NCI-H146 treated with DMSO at 0.1 percent for 48 hours (cell line): ENCODE data around the gene LDLRAD4.

Experiments used
- DNase-seq: peaks from one replicate; lab custom pipeline; 2025; ENCODE audit not compliant: unreplicated experiment; lab: John Stamatoyannopoulos, UW

LDLRAD4 gene

GRCh38 chr18:13201292-13201691 lies 17.3 kb upstream of the LDLRAD4 start:
- DNase-seq: no peak

- no peak for DNase-seq
Measured at GRCh38 chr18:13202571-13202970, 16.0 kb upstream of the LDLRAD4 start.

GRCh38 chr18:13206301-13206700 lies 12.3 kb upstream of the LDLRAD4 start:
- DNase-seq: no peak

- no peak for DNase-seq
Measured at GRCh38 chr18:13207294-13207693, 11.3 kb upstream of the LDLRAD4 start.

GRCh38 chr18:13211534-13211933 lies 7.0 kb upstream of the LDLRAD4 start:
- no peak for DNase-seq

- DNase-seq: no peak
Measured at GRCh38 chr18:13213036-13213795, 5.3 kb upstream of the LDLRAD4 start.

GRCh38 chr18:13214609-13215008 lies 4.0 kb upstream of the LDLRAD4 start:
- no peak for DNase-seq

GRCh38 chr18:13216092-13216582 lies 2.4 kb upstream of the LDLRAD4 start:
- peak; percentile 29 for DNase-seq

- DNase-seq: no peak
Measured at GRCh38 chr18:13216711-13217465, 1.7 kb upstream of the LDLRAD4 start.

- DNase-seq: peak; percentile 23
Measured at GRCh38 chr18:13217466-13217961, 1.0 kb upstream of the LDLRAD4 start.

- DNase-seq: no peak
Measured at GRCh38 chr18:13217971-13218367, 591 bp upstream of the LDLRAD4 start.

- DNase-seq: no peak
Measured at GRCh38 chr18:13218997-13219396, 437 bp downstream of the LDLRAD4 start.

- no peak for DNase-seq
Measured at GRCh38 chr18:13219593-13220159, 1.1 kb downstream of the LDLRAD4 start.

GRCh38 chr18:13220361-13220991 lies 1.9 kb downstream of the LDLRAD4 start:
- no peak for DNase-seq

- no peak for DNase-seq
Measured at GRCh38 chr18:13221869-13222855, 3.6 kb downstream of the LDLRAD4 start.

GRCh38 chr18:13222856-13223281 lies 4.3 kb downstream of the LDLRAD4 start:
- no peak for DNase-seq

- DNase-seq: no peak
Measured at GRCh38 chr18:13223311-13224143, 5.0 kb downstream of the LDLRAD4 start.

- no peak for DNase-seq
Measured at GRCh38 chr18:13225261-13225660, 6.7 kb downstream of the LDLRAD4 start.

- DNase-seq: no peak
Measured at GRCh38 chr18:13226533-13227144, 8.1 kb downstream of the LDLRAD4 start.
